ENCODE data around the gene MAFB. TPM values are rescaled to one million over a fixed set of nuclear protein-coding genes. Genes with fewer than 3 reads are reported as not detected.

The MAFB gene
- total and polyA plus RNA-seq, 9 of the 15 experiments (the other 6 are each of a cell fraction or from before 2014, with no cell fraction given), result 0.04 TPM; not detected in 8

DNA sequence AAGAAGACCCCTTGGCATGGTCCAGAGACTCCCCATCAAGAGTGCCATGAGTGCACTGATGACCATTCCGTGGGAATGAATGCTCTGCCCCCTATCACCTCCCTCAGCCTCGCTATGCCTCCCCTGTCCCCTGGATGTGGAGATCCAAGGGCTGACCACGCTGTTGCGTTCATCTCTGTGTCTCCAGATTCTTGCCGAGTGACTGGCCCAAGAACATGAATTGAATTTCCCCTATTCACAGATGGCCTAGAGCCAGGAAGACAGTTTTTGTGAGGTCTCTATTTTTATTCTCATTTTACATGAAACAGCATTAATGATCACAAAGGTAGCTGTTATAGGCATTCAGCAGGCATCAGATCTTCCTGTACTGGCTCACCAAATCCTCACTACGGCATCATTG is 33.6 kb downstream of the MAFB start:
- intact Hi-C loops (cut with micrococcal nuclease) (no loop called here), in situ Hi-C loops (cut with MboI) (no loop called here)
- Histone ChIP-seq H3K4me2 (ENCODE audit: insufficient read depth, low read length) (no peak overlapping the region), H4K20me1 (replicated peaks; ENCODE audit: control insufficient read depth, insufficient read depth, low read length) (no peaks in the 10 kb centered on the region), H3K4me1 (replicated peaks in 1 of 2; ENCODE audit: control insufficient read depth in 2 of 2, insufficient read depth in 2 of 2, low read length in 2 of 2) (no peaks in the 10 kb centered on the region), H3K9me1 (ENCODE audit: control insufficient read depth, insufficient read depth, low read length) (no peaks in the 10 kb centered on the region), H2AFZ (ENCODE audit: low read depth, low read length) (no peak overlapping the region), H3K27me3 (ENCODE audit: control insufficient read depth in 2 of 2, insufficient read depth in 2 of 2, low read length in 2 of 2) (no peaks in the 10 kb centered on the region), H3K4me3 (no peak overlapping the region), H3K36me3 (ENCODE audit: control insufficient read depth, insufficient read depth, low read length) (no peaks in the 10 kb centered on the region), H3K9ac (ENCODE audit: insufficient read depth in 1 of 2, low read depth in 2 of 2, low read length in 2 of 2) (no peak overlapping the region), H3K27ac (ENCODE audit: extremely low read depth, low read depth, low read length) (no peak overlapping the region), H3K79me2 (ENCODE audit: control insufficient read depth, insufficient read depth, low read length) (no peaks in the 10 kb centered on the region), H3K9me3 (replicated peaks; ENCODE audit: control insufficient read depth, insufficient read depth, low read depth, low read length) (no peaks in the 10 kb centered on the region)
- FAIRE-seq (no peak), DNase-seq (ENCODE audit: extremely low read depth in 1 of 4, low spot score in 3 of 4) (no peak), ATAC-seq (no peak)
- no TSS peak for BruUV-seq (replicated peaks)
- POLR2A ChIA-PET, result no interaction called here
- CTCF ChIA-PET (ENCODE audit: low intra/inter-chr PET ratio), result no interaction called here
- 2% methylated on average over 6 of the region's 6 CpGs for WGBS (ENCODE audit: insufficient coverage, low coverage, missing lambda C conversion rate)
- TF ChIP-seq, protein P1, sequence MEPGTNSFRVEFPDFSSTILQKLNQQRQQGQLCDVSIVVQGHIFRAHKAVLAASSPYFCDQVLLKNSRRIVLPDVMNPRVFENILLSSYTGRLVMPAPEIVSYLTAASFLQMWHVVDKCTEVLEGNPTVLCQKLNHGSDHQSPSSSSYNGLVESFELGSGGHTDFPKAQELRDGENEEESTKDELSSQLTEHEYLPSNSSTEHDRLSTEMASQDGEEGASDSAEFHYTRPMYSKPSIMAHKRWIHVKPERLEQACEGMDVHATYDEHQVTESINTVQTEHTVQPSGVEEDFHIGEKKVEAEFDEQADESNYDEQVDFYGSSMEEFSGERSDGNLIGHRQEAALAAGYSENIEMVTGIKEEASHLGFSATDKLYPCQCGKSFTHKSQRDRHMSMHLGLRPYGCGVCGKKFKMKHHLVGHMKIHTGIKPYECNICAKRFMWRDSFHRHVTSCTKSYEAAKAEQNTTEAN (CRISPR knock-in tag; IDR thresholded peaks at IDR 0.05), result no peak
- no peak for TF ChIP-seq MXI1 (IDR thresholded peaks at IDR 0.05; ENCODE audit: low read depth, low read length)
- TF ChIP-seq TAF9B (IDR thresholded peaks at IDR 0.05; ENCODE audit: partially characterized antibody), result no peak
- no peak for TF ChIP-seq ZNF41 (CRISPR knock-in tag; conservative IDR thresholded peaks at IDR 0.05)
- no peak for TF ChIP-seq CREM (IDR thresholded peaks at IDR 0.05; ENCODE audit: low read depth)
- no peak for TF ChIP-seq ESRRB (CRISPR knock-in tag; IDR thresholded peaks at IDR 0.05; ENCODE audit: borderline replicate concordance)
- TF ChIP-seq, protein P2, sequence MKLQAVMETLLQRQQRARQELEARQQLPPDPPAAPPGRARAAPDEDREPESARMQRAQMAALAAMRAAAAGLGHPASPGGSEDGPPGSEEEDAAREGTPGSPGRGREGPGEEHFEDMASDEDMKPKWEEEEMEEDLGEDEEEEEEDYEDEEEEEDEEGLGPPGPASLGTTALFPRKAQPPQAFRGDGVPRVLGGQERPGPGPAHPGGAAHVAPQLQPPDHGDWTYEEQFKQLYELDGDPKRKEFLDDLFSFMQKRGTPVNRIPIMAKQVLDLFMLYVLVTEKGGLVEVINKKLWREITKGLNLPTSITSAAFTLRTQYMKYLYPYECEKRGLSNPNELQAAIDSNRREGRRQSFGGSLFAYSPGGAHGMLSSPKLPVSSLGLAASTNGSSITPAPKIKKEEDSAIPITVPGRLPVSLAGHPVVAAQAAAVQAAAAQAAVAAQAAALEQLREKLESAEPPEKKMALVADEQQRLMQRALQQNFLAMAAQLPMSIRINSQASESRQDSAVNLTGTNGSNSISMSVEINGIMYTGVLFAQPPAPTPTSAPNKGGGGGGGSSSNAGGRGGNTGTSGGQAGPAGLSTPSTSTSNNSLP (IDR thresholded peaks at IDR 0.05; ENCODE audit: borderline replicate concordance, low read depth, low read length), result no peak
- TF ChIP-seq FOXA3 (CRISPR knock-in tag; conservative IDR thresholded peaks at IDR 0.05 in 1 of 2, IDR thresholded peaks at IDR 0.05 in 1 of 2), result no peak
- TF ChIP-seq ZBTB8A (IDR thresholded peaks at IDR 0.05; ENCODE audit: partially characterized antibody), result no peak
- no peak for TF ChIP-seq TRIM28 (IDR thresholded peaks at IDR 0.05)
